ENCODE results near the gene OR2A42.
"Not testable (repeated sequence)": the region's sequence is repeated elsewhere in the genome, so short reads cannot be mapped to it uniquely, and the experiment has no call there.

GRCh38 chr7:144201978-144202377 lies 37.4 kb downstream of the OR2A42 start:
- TF ChIP-seq CTCF (IDR thresholded peaks at IDR 0.05; ENCODE audit: insufficient read depth, low read depth, low read length); EZH2 (IDR thresholded peaks at IDR 0.05; ENCODE audit: insufficient read depth, low read length): not testable (repeated sequence)

Measured in astrocyte (in vitro differentiated cells and primary cell).